Psoas muscle (tissue), 8 donors: ENCODE measurements around the gene FRAS1. TPM values are rescaled to one million over a fixed set of nuclear protein-coding genes. Genes with fewer than 3 reads are reported as not detected.

Source experiments
- ATAC-seq, 4 donors: fragments of 200-7000 bp; cut with Tn5 transposase; one replicate each; pipeline ENCODE4 v1.9.1; 2020; ENCODE audit warnings: moderate library complexity in 3 of 4, mild to moderate bottlenecking in 2 of 4
- DNase-seq, 2 donors: peaks; one replicate each; pipeline ENCODE4 v3.0.0-alpha.2; 2020
- H3K27ac ChIP-seq: fragments of 200-600 bp; one replicate; pipeline ENCODE4 v1.8.0; 2022
- H3K27me3 ChIP-seq, 3 donors: fragments of 200-600 bp in 1 of 3; one replicate each; pipeline versions ENCODE4 v1.6.1 to v1.8.0; 2013 to 2022; ENCODE audit warnings: low read length in 2 of 3, mild to moderate bottlenecking in 2 of 3, moderate library complexity in 1 of 3; ENCODE audit not compliant: insufficient read depth in 3 of 3
- H3K36me3 ChIP-seq, 2 donors: fragments of 200-600 bp in 1 of 2; one replicate each; pipeline versions ENCODE4 v1.6.1 to v1.8.0; 2013 to 2022; ENCODE audit warnings: low read depth in 1 of 2, mild to moderate bottlenecking in 1 of 2, moderate library complexity in 1 of 2; ENCODE audit not compliant: insufficient read depth in 1 of 2
- H3K4me1 ChIP-seq: fragments of 200-600 bp; one replicate; pipeline ENCODE4 v1.8.0; 2022
- H3K4me3 ChIP-seq: fragments of 200-600 bp; one replicate; pipeline ENCODE4 v1.8.0; 2022; ENCODE audit warnings: mild to moderate bottlenecking
- H3K9me3 ChIP-seq: fragments of 200-600 bp; one replicate; pipeline ENCODE4 v1.8.0; 2022
- WGBS, 3 donors: extraction: QIAGEN DNeasy Blood & Tissue Kit; methylation state at CpG; one replicate each; pipeline versions ENCODE4 v1.1.6 to v1.1.7; 2013; 5-methylcytosine and 5-hydroxymethylcytosine counted together
- intact Hi-C, 2 donors: fragments of 100-400 bp; cut with DNase I; formaldehyde crosslinking; loops; one replicate each; pipeline versions ENCODE4 v1.11.0 to v1.14.2; 2022
- polyA plus RNA-seq, 3 donors: library from polyadenylated mRNA; stranded (reverse); fragments of 200-250 nt; gene quantifications; one replicate each; pipeline ENCODE4 v1.2.3, GENCODE V29; 2013
- total RNA-seq, 4 donors: library from RNA; stranded (reverse); fragmentation: NEBNext Ultra II Directional in 2 of 4; extraction: Animal tissue kit (Norgen Biotek cat#: 25700) in 2 of 4; gene quantifications; one replicate each; pipeline versions ENCODE4 v1.2.1 to v1.2.4, GENCODE V29; 2021 to 2023
- TF ChIP-seq, protein P1 (sequence below): fragments of 200-600 bp; IDR thresholded peaks from one replicate; pipeline ENCODE4 v1.8.0; 2022; ENCODE audit warnings: antibody characterized with exemption
- donor health status: healthy with polysubstance abuse.
- donor health status: DM: no; HTN: no; CAD: no; lungs with moderate emphysema.
- donor health status: Bipolar disorder and iron deficiency.
- donor health status: healthy.
- donor health status: DM: yes; HTN: yes; CAD: no.
- donor health status: DM: no; HTN: no; CAD: no.
- donor health status: DM: no; HTN: no; CAD: no.
- donor health status: DM: yes; HTN: yes; CAD: no.

The FRAS1 gene
- total and polyA plus RNA-seq, 7 donors, result 0.08 to 3.0 (median 0.42) TPM

DNA sequence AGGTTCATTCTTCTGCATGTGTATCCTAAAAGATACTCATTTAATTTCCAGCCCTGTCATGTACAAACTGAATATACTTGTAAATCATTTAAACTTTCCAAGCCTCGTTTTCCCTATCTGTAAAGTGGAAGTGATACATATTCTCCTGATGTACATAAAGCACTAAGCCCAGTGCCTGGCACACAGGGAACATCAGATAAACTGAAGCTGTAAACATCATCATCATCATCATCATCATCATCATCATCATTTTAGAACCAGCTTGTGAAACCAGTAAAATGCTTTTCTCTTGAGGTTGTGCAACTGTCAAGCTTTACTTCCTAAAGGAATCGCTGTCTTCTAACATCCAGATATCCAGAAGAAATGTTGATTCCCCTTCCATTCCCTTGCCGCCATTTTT lies 411.1 kb downstream of the FRAS1 start:
- intact Hi-C loops, result no loop called here
- Histone ChIP-seq H3K27ac (no peak overlapping the region), H3K4me1 (no peaks in the 10 kb centered on the region), H3K4me3 (no peak overlapping the region), H3K27me3 (no peaks in the 10 kb centered on the region), H3K36me3 (peaks cover 5 to 28% of the 10 kb centered on the region in 2 donors), H3K9me3 (peaks cover 4% of the 10 kb centered on the region)
- TF ChIP-seq, protein P1, sequence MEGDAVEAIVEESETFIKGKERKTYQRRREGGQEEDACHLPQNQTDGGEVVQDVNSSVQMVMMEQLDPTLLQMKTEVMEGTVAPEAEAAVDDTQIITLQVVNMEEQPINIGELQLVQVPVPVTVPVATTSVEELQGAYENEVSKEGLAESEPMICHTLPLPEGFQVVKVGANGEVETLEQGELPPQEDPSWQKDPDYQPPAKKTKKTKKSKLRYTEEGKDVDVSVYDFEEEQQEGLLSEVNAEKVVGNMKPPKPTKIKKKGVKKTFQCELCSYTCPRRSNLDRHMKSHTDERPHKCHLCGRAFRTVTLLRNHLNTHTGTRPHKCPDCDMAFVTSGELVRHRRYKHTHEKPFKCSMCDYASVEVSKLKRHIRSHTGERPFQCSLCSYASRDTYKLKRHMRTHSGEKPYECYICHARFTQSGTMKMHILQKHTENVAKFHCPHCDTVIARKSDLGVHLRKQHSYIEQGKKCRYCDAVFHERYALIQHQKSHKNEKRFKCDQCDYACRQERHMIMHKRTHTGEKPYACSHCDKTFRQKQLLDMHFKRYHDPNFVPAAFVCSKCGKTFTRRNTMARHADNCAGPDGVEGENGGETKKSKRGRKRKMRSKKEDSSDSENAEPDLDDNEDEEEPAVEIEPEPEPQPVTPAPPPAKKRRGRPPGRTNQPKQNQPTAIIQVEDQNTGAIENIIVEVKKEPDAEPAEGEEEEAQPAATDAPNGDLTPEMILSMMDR, result no peak
- ATAC-seq (no peak), DNase-seq (no peak)
- WGBS, 3 donors, result 63 to 85% (median 73%) methylated on average over 3 of the region's 3 CpGs

DNA sequence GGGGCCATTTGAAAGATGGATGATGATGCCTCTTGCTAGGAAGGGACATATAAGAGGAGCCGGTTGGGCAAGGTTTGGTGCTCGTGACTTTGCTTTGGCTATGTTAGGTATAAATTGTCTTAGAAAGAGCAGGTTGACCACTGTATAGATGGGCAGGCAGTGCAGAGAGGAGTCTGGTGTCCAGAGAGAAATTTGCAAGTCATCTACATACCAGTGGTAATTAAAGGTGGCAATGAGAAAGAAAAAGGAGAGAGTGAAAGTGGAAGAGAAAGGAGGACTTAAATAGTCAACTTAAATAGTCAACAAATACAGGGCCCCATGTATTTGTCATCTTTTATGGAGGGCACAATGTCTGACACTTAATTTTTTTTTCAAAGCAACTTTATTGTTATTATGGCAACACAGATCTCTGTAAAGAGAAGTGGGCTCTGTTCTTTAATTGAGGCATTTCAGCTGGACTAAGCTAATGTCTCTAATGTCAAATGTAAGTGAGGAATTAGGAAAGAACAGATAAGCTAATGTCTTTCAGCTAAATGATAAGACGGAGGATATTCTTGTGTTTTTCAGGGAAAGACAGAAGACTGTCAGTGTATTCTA lies 419.1 kb downstream of the FRAS1 start:
- H3K9me3 ChIP-seq, result no peaks in the 10 kb centered on the region
- ATAC-seq, result no peak
- TF ChIP-seq, protein P1, result no peak

DNA sequence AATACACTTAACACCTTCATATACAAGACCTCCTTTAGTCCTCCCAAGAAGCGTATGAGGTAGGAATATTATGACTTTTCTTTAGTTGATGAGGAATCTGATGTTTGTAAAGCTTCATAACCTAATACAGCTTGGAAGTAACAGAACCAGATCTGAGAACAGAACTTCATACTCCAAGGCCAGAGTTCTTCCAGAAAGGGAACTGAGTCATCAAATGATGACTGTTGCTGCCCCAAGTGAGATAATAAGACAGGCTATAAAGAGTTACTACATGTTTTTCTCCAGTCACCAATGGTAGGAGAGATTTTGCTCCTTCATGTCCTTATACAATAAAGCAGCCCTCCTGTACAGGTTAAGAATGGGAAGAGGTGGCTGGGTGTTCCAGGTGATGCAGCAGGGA lies 420.2 kb downstream of the FRAS1 start:
- Histone ChIP-seq H3K4me3 (no peak overlapping the region), H3K27me3 (no peaks in the 10 kb centered on the region), H3K36me3 (peaks cover 0 to 9% of the 10 kb centered on the region in 2 donors), H3K9me3 (no peaks in the 10 kb centered on the region), H3K4me1 (no peaks in the 10 kb centered on the region), H3K27ac (no peak overlapping the region)
- 10 to 56% (median 50%) methylated on average over 1 of the region's 1 CpG for WGBS, 3 donors
- ATAC-seq, result no peak
- TF ChIP-seq, protein P1, result no peak
- DNase-seq, result no peak
- intact Hi-C loops, result no loop called here

More for the DNA sequence above, 419.1 kb downstream of the FRAS1 start:
- H3K36me3 ChIP-seq, result peaks cover 0 to 11% of the 10 kb centered on the region in 2 donors
- no peaks in the 10 kb centered on the region for H3K4me1 ChIP-seq
- DNase-seq, result no peak
- H3K4me3 ChIP-seq, result no peak overlapping the region
- H3K27ac ChIP-seq, result no peak overlapping the region
- H3K27me3 ChIP-seq, result no peaks in the 10 kb centered on the region
- intact Hi-C loops, result no loop called here
- WGBS, 3 donors, result 91 to 97% (median 96%) methylated on average over 3 of the region's 3 CpGs

DNA sequence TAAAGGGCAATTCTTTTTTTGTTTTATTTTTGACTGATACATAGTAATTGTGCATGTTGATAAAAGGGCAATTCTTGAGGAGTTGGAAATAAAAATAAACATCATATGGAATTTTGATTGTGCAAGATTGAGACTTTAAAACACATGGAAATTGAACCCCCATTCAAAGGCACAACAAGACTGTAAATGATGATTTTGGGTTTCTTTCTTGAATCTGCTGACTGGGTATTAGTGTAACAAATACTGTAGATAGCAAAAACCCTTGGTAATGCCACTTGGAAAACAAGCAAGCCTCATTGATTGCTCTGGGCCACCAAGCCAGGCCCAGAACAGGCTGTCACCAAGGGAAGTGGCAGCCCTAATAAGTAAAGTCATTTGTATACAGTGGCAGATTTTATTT lies 421.4 kb downstream of the FRAS1 start:
- no peaks in the 10 kb centered on the region for H3K9me3 ChIP-seq
- TF ChIP-seq, protein P1, result no peak
- no peaks in the 10 kb centered on the region for H3K4me1 ChIP-seq
- DNase-seq, result no peak
- H3K36me3 ChIP-seq, result peaks cover 0 to 9% of the 10 kb centered on the region in 2 donors
- intact Hi-C loops, result no loop called here
- no peak overlapping the region for H3K27ac ChIP-seq
- no peak overlapping the region for H3K4me3 ChIP-seq
- ATAC-seq, result no peak
- no peaks in the 10 kb centered on the region for H3K27me3 ChIP-seq

DNA sequence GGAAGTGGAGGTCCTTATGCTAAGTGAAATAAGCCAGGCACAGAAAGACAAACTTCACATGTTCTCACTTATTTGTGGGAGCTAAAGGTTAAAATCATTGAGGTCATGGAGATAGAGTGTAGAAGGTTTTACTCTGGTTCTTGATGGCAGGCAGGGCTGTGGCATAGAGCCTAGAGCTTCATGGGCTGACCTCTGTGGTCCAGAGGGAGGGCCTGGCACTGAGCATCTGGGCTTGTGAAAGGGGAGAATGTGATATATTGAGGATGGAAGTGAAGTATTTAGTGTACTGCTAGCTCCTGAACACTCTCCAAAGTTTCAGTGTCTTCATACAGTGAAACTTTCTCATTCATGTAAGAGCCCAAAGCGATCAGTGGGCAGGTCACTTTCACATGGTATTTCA lies 423.2 kb downstream of the FRAS1 start:
- no peaks in the 10 kb centered on the region for H3K4me1 ChIP-seq
- no peak overlapping the region for H3K27ac ChIP-seq
- H3K36me3 ChIP-seq, result peaks cover 0 to 9% of the 10 kb centered on the region in 2 donors
- DNase-seq (no peak), ATAC-seq (no peak)
- TF ChIP-seq, protein P1, result no peak
- intact Hi-C loops, result no loop called here
- no peaks in the 10 kb centered on the region for H3K27me3 ChIP-seq
- WGBS, 3 donors, result 95 to 100% (median 98%) methylated on average over 1 of the region's 1 CpG
- no peak overlapping the region for H3K4me3 ChIP-seq
- no peaks in the 10 kb centered on the region for H3K9me3 ChIP-seq
